CD4-positive, alpha-beta T cell (primary cell): Measurements from ENCODE around the gene RHOC. TPM values are rescaled to one million over a fixed set of nuclear protein-coding genes. Genes with fewer than 3 reads are reported as not detected.
"Not testable (repeated sequence)": the region's sequence is repeated elsewhere in the genome, so short reads cannot be mapped to it uniquely, and the experiment has no call there.

Experiments
- ATAC-seq: fragments of 200-7000 bp; cut with Tn5 transposase; one replicate; pipeline ENCODE4 v1.10.0; 2022; ENCODE audit warnings: mild to moderate bottlenecking; ENCODE audit not compliant: poor library complexity
- CTCF ChIA-PET: fragments of 350-600 bp; sonication (Branson Sonifier 250); formaldehyde crosslinking; loops from one replicate; lab custom pipeline; 2021; ENCODE audit warnings: antibody characterized with exemption, inconsistent platforms; lab: Charles Lee
- POLR2A ChIA-PET: fragments of 350-600 bp; sonication (Branson Sonifier 250); formaldehyde crosslinking; loops from one replicate; lab custom pipeline; 2021; ENCODE audit warnings: antibody characterized with exemption, inconsistent platforms; lab: Charles Lee
- DNase-seq, 14 experiments: peaks; one replicate each; pipeline ENCODE4 v3.0.0-alpha.2; 2013 to 2020; ENCODE audit warnings: mixed read lengths in 2 of 14
- H3K27ac ChIP-seq, 2 donors: one replicate each; pipeline versions ENCODE4 v1.5.1 to v1.7.0; 2013; ENCODE audit warnings: low read length in 2 of 2, low read depth in 1 of 2, mild to moderate bottlenecking in 1 of 2
- H3K27me3 ChIP-seq, 2 experiments: 1 replicate in 1 of 2; 2 replicates in 1 of 2; pipeline versions ENCODE4 v1.6.1 to v1.7.0; 2013; ENCODE audit warnings: low read length in 2 of 2, control low read depth in 1 of 2, mild to moderate bottlenecking in 1 of 2, moderate library complexity in 1 of 2; ENCODE audit not compliant: insufficient read depth in 2 of 2, control insufficient read depth in 1 of 2
- H3K36me3 ChIP-seq: one replicate; pipeline ENCODE4 v1.6.1; 2013; ENCODE audit warnings: low read length, control low read depth; ENCODE audit not compliant: insufficient read depth
- H3K4me1 ChIP-seq: one replicate; pipeline ENCODE4 v1.6.1; 2013; ENCODE audit warnings: low read length, control low read depth; ENCODE audit not compliant: insufficient read depth
- H3K4me3 ChIP-seq: one replicate; pipeline ENCODE4 v1.5.1; 2013; ENCODE audit warnings: mild to moderate bottlenecking, low read length, moderate library complexity
- H3K9me3 ChIP-seq, 2 experiments: 1 replicate in 1 of 2; 2 replicates in 1 of 2; pipeline versions ENCODE4 v1.6.1 to v1.7.0; 2013; ENCODE audit warnings: low read length in 2 of 2, mild to moderate bottlenecking in 2 of 2, control low read depth in 1 of 2, moderate library complexity in 1 of 2; ENCODE audit not compliant: control insufficient read depth in 1 of 2, insufficient read depth in 1 of 2
- H3K27ac Mint-ChIP-seq: one replicate; pipeline ENCODE4 v1.8.0; 2020; ENCODE audit warnings: mixed read lengths
- H3K27me3 Mint-ChIP-seq: one replicate; pipeline ENCODE4 v1.8.0; 2021; ENCODE audit warnings: mixed read lengths
- H3K36me3 Mint-ChIP-seq: one replicate; pipeline ENCODE4 v1.8.0; 2021; ENCODE audit warnings: low read depth, mixed read lengths
- H3K4me1 Mint-ChIP-seq: one replicate; pipeline ENCODE4 v1.8.0; 2021; ENCODE audit warnings: low read depth, mixed read lengths
- H3K4me3 Mint-ChIP-seq: one replicate; pipeline ENCODE4 v1.8.0; 2020; ENCODE audit warnings: mild to moderate bottlenecking, mixed read lengths
- H3K9me3 Mint-ChIP-seq: one replicate; pipeline ENCODE4 v1.8.0; 2020; ENCODE audit warnings: mixed read lengths
- CTCF ChIP-seq: fragments of 200-600 bp; IDR thresholded peaks from one replicate; pipeline ENCODE4 v1.8.0; 2022; ENCODE audit warnings: antibody characterized with exemption, mild to moderate bottlenecking
- intact Hi-C, 2 experiments: fragments of 100-400 bp; cut with DNase I in 1 of 2; cut with micrococcal nuclease in 1 of 2; formaldehyde crosslinking; loops; one replicate each; pipeline versions ENCODE4 v1.15.1 to v1.9.0; 2023 to 2025; cut with DNase I, micrococcal nuclease
- total RNA-seq, 174 experiments: library from RNA in 2 of 174; stranded (reverse) in 2 of 174; gene quantifications; one replicate each; pipeline ENCODE4 v1.2.3 and lab custom pipeline; 2021 to 2026

The RHOC gene
- total RNA-seq, 2 experiments from 2014 or later = 11.9 to 12.7 TPM

GRCh38 chr1:112727716-112728115 lies 20.8 kb upstream of the RHOC start:
- Histone ChIP-seq H3K27ac (no peak overlapping the region), H3K4me3 (no peak overlapping the region), H3K4me1 (peaks cover 7% of the 10 kb centered on the region), H3K36me3 (no peaks in the 10 kb centered on the region), H3K9me3 (no peaks in the 10 kb centered on the region), H3K27me3 (no peaks in the 10 kb centered on the region)
- Mint-ChIP-seq H3K4me1 (peaks cover 9% of the 10 kb centered on the region), H3K36me3 (no peaks in the 10 kb centered on the region), H3K9me3 (no peaks in the 10 kb centered on the region), H3K4me3 (no peak overlapping the region), H3K27ac (no peak overlapping the region), H3K27me3 (peaks cover under 1% of the 10 kb centered on the region)
- intact Hi-C loops = no loop called here
- ChIA-PET CTCF (no interaction called here), POLR2A (no interaction called here)
- TF ChIP-seq CTCF = no peak
- DNase-seq = no peak
- no peak for ATAC-seq

GRCh38 chr1:112724240-112724639 lies 17.3 kb upstream of the RHOC start:
- H3K27ac ChIP-seq, H3K36me3 Mint-ChIP-seq, H3K9me3 Mint-ChIP-seq, H3K27ac Mint-ChIP-seq, intact Hi-C loops, H3K4me3 Mint-ChIP-seq, CTCF ChIA-PET, POLR2A ChIA-PET, DNase-seq, H3K9me3 ChIP-seq, H3K36me3 ChIP-seq, H3K4me3 ChIP-seq, ATAC-seq: not testable (repeated sequence)
- Histone ChIP-seq H3K4me1 (peaks cover 14% of the 10 kb centered on the region), H3K27me3 (peaks cover 1 to 11% of the 10 kb centered on the region in 2 experiments)
- H3K27me3 Mint-ChIP-seq = peaks cover 24% of the 10 kb centered on the region
- H3K4me1 Mint-ChIP-seq = peaks cover 17% of the 10 kb centered on the region

GRCh38 chr1:112723511-112723839 lies 16.5 kb upstream of the RHOC start:
- Mint-ChIP-seq H3K27ac (no peak overlapping the region), H3K4me3 (no peak overlapping the region), H3K36me3 (no peaks in the 10 kb centered on the region), H3K27me3 (peaks cover 29% of the 10 kb centered on the region), H3K4me1 (peaks cover 20% of the 10 kb centered on the region), H3K9me3 (no peaks in the 10 kb centered on the region)
- Histone ChIP-seq H3K4me3 (no peak overlapping the region), H3K36me3 (no peaks in the 10 kb centered on the region), H3K9me3 (no peaks in the 10 kb centered on the region), H3K4me1 (peaks cover 21% of the 10 kb centered on the region), H3K27me3 (peaks cover 5 to 15% of the 10 kb centered on the region in 2 experiments), H3K27ac (no peak overlapping the region)
- no peak for TF ChIP-seq CTCF
- POLR2A ChIA-PET = interaction anchor here (1.0 kb wide), 1 partner anchor 349 kb away, joined by 3 read pairs; the partner anchor contains the start of gene LRIG2
- ATAC-seq (no peak), DNase-seq (no peak)
- CTCF ChIA-PET = no interaction called here
- intact Hi-C loops = no loop called here
